ENCODE data around the gene DRC7. TPM values are rescaled to one million over a fixed set of nuclear protein-coding genes. Genes with fewer than 3 reads are reported as not detected.

The DRC7 gene
- total RNA-seq, 1 experiment from 2014 or later, result not detected

- ChIA-PET CTCF (no interaction called here), POLR2A (no interaction called here)
- in situ Hi-C loops (cut with HindIII; ENCODE audit: low pct_unique_long_range_greater_than_20kb, low sequenced_read_pairs) (no loop called here), intact Hi-C loops (cut with micrococcal nuclease; ENCODE audit: unreplicated experiment) (no loop called here)
- Histone ChIP-seq H3K27ac (ENCODE audit: low read length) (no peak overlapping the region), H3K4me3 (ENCODE audit: low read depth in 2 of 2, low read length in 2 of 2) (no peak overlapping the region), H3K36me3 (ENCODE audit: control insufficient read depth, insufficient read depth, low read length) (no peaks in the 10 kb centered on the region), H3K27me3 (ENCODE audit: control insufficient read depth, insufficient read depth, low read length) (no peaks in the 10 kb centered on the region), H3K9me3 (ENCODE audit: control insufficient read depth, insufficient read depth, low read depth, low read length) (no peaks in the 10 kb centered on the region), H3K4me1 (ENCODE audit: control insufficient read depth, insufficient read depth, low read length) (no peaks in the 10 kb centered on the region)
- DNase-seq (ENCODE audit: low read depth, low spot score) (no peak), ATAC-seq (no peak)
- BruUV-seq (replicated peaks), result no TSS peak
- TF ChIP-seq SIN3A (IDR thresholded peaks at IDR 0.05; ENCODE audit: borderline replicate concordance, insufficient read depth, low read depth, low read length), result no peak
- TF ChIP-seq TCF7L2 (IDR thresholded peaks at IDR 0.05; ENCODE audit: low read depth, low read length), result no peak
- no peak for TF ChIP-seq POLR2AphosphoS5 (IDR thresholded peaks at IDR 0.05; ENCODE audit: low read depth, low read length)
- TF ChIP-seq REST (IDR thresholded peaks at IDR 0.05; ENCODE audit: insufficient read depth in 1 of 2, low read depth in 2 of 2, low read length in 1 of 2), result no peak
- TF ChIP-seq CTCF (IDR thresholded peaks at IDR 0.05), result no peak
Measured at GRCh38 chr16:57688987-57689761, 5.4 kb upstream of the DRC7 start.

GRCh38 chr16:57689762-57690558 is 4.6 kb upstream of the DRC7 start:
- Histone ChIP-seq H3K4me3 (ENCODE audit: low read depth in 2 of 2, low read length in 2 of 2) (no peak overlapping the region), H3K27me3 (ENCODE audit: control insufficient read depth, insufficient read depth, low read length) (no peaks in the 10 kb centered on the region), H3K36me3 (ENCODE audit: control insufficient read depth, insufficient read depth, low read length) (no peaks in the 10 kb centered on the region), H3K27ac (ENCODE audit: low read length) (no peak overlapping the region), H3K9me3 (ENCODE audit: control insufficient read depth, insufficient read depth, low read depth, low read length) (no peaks in the 10 kb centered on the region), H3K4me1 (ENCODE audit: control insufficient read depth, insufficient read depth, low read length) (no peaks in the 10 kb centered on the region)
- no peak for TF ChIP-seq CTCF (IDR thresholded peaks at IDR 0.05)
- no peak for TF ChIP-seq POLR2AphosphoS5 (IDR thresholded peaks at IDR 0.05; ENCODE audit: low read depth, low read length)
- no peak for TF ChIP-seq SIN3A (IDR thresholded peaks at IDR 0.05; ENCODE audit: borderline replicate concordance, insufficient read depth, low read depth, low read length)
- TF ChIP-seq REST (IDR thresholded peaks at IDR 0.05; ENCODE audit: insufficient read depth in 1 of 2, low read depth in 2 of 2, low read length in 1 of 2), result no peak
- TF ChIP-seq TCF7L2 (IDR thresholded peaks at IDR 0.05; ENCODE audit: low read depth, low read length), result no peak
- intact Hi-C loops (cut with micrococcal nuclease; ENCODE audit: unreplicated experiment) (no loop called here), in situ Hi-C loops (cut with HindIII; ENCODE audit: low pct_unique_long_range_greater_than_20kb, low sequenced_read_pairs) (no loop called here)
- ATAC-seq (no peak), DNase-seq (ENCODE audit: low read depth, low spot score) (no peak)
- CTCF ChIA-PET, result no interaction called here
- POLR2A ChIA-PET, result no interaction called here
- BruUV-seq (replicated peaks), result no TSS peak
